Body of pancreas (tissue), 4 donors: ENCODE data around the gene CNST.

Experiments used
- CTCF ChIP-seq, 7 experiments: fragments of 450-650 bp in 4 of 7; fragments of 200-600 bp in 3 of 7; sonication (generic) in 3 of 7; IDR thresholded peaks; one replicate each; pipeline ENCODE4 v1.5.1; 2016 to 2019; ENCODE audit warnings: antibody characterized with exemption in 7 of 7
- POLR2A ChIP-seq, 3 donors: fragments of 450-650 bp; IDR thresholded peaks; one replicate each; pipeline ENCODE4 v1.6.1; 2016; ENCODE audit warnings: antibody characterized with exemption in 3 of 3, mild to moderate bottlenecking in 2 of 3

GRCh38 chr1:246591047-246591446 lies 24.8 kb downstream of the CNST start:
- TF ChIP-seq CTCF (IDR thresholded peaks at IDR 0.05): no peak
- no peak for TF ChIP-seq POLR2A (IDR thresholded peaks at IDR 0.05)
